ENCODE results near the gene GUCA2B.

GUCA2B gene

GRCh38 chr1:42168391-42168670 lies 15.1 kb downstream of the GUCA2B start:
- no peak for DNase-seq (ENCODE audit: low read depth)

DNA sequence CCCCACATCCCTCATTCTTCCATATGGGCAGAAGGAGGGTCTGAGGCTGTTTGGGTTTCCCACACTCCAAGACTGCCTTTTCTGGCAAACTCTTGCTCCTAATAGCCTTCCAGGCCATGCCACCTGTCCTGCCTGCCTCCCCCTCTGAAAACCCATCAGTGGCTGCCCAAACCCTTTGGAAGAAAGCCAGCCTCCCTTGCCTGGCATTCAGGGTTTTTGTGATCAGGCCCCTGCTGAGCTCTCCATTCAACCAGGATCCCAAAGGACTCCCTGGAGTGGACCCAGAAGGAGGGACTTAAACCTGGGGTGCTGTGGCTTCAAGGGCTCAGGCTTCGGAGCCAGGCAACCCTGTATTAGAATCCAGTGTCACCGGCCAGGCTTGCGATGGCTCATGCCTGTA lies 15.6 kb downstream of the GUCA2B start:
- no peak for DNase-seq (ENCODE audit: low read depth)

GRCh38 chr1:42170779-42171621 lies 17.8 kb downstream of the GUCA2B start:
- no peak for DNase-seq (ENCODE audit: low read depth)

- no peak for DNase-seq (ENCODE audit: low read depth)
These were observed 18.6 kb downstream of the GUCA2B start for GRCh38 chr1:42171679-42172266.

GRCh38 chr1:42172381-42173133 lies 19.3 kb downstream of the GUCA2B start:
- DNase-seq (ENCODE audit: low read depth) = no peak

GRCh38 chr1:42173155-42173933 lies 20.1 kb downstream of the GUCA2B start:
- no peak for DNase-seq (ENCODE audit: low read depth)

GRCh38 chr1:42173961-42174735 lies 20.9 kb downstream of the GUCA2B start:
- no peak for DNase-seq (ENCODE audit: low read depth)

GRCh38 chr1:42175314-42176054 lies 22.3 kb downstream of the GUCA2B start:
- no peak for DNase-seq (ENCODE audit: low read depth)

DNA sequence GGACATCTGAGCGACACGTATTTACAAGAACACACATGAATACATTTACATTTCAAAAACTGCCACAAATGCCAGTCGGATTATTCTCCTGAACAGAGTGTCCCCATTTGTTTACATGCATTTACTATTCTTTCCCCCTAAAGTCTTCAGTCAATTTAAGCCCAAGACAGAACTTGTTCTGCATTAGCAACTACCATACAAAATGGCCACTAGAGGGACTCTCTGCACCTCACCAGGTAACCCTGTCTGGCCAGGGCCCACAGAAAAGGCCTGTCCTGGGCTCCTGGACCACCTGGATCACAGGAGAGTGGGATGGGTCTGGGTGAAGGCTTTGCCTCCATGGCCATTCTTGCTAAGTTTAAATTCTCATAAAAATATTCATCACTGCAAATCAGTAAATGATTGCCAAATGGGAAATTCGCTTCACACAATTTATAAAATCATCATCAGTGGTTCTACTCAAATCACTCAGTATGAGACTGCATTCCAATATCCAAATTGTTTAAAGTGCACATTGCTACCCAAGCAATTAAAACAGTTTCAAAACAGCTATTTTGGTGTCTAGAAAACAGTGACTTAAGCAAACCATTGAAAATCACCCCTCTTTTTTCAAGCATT lies 23.8 kb downstream of the GUCA2B start:
- no peak for DNase-seq (ENCODE audit: low read depth)

- DNase-seq (ENCODE audit: low read depth) = no peak
These were observed 24.4 kb downstream of the GUCA2B start for GRCh38 chr1:42177541-42177981.

GRCh38 chr1:42178249-42178648 lies 25.0 kb downstream of the GUCA2B start:
- no peak for DNase-seq (ENCODE audit: low read depth)

- DNase-seq (ENCODE audit: low read depth) = no peak
These were observed 26.1 kb downstream of the GUCA2B start for GRCh38 chr1:42179275-42179674.

GRCh38 chr1:42179900-42180329 lies 26.7 kb downstream of the GUCA2B start:
- no peak for DNase-seq (ENCODE audit: low read depth)

GRCh38 chr1:42181687-42182086 lies 28.5 kb downstream of the GUCA2B start:
- no peak for DNase-seq (ENCODE audit: low read depth)

DNA sequence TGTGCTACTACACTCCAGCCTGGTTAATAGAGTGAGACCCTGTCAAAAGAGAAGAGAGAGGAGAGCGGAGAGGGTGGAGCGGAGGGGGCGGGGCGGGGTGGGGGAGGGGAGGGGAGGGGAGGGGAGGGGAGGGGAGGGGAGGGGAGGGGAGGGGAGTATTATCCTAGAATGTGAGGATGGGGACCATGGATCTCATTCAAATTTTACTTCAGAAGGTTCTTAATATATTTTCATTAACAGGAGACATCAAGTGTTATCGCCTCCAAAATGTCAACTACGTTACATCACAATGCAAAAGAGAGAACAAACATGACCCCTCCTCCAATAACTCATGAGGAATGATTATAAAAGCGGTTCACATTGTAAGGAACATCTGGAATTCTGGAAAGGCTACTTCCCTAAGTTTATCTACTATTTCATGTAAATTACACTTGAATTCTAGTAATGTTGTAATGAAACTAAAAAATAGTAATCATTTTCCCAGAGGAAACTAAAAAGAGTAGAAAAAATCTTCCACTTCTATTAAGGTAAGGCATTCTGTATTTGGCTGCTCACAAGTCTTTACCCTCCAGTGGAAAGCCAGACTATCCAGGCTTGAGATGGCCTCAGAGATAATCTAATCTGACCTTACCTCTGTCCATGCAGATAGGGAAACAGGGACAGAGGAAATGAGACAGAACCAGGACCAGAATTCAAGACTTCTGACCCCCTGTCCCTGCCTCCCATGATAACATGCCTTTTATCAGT lies 30.2 kb downstream of the GUCA2B start:
- no peak for DNase-seq (ENCODE audit: low read depth)

- DNase-seq (ENCODE audit: low read depth) = no peak
These were observed 30.7 kb downstream of the GUCA2B start for GRCh38 chr1:42183957-42184268.

DNA sequence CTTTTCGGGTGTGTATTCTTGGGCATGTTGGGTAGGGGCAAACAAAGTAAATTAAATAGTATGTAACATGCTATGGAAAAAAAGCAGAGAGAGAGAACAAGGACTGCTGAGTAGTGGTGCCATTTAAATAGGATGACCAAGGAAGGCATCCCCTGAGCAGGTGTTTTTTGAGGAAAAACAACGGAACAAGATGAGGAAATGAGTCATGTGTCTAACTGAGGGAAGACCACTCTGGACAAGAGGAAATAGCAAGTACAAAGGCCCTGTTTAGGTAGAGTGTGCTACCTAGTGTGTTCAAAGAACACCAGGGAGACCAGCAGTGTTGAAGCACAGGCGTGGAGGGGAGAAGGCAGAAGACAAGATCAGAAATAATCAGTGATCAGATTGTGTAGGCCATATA lies 31.4 kb downstream of the GUCA2B start:
- DNase-seq (ENCODE audit: low read depth) = no peak

DNA sequence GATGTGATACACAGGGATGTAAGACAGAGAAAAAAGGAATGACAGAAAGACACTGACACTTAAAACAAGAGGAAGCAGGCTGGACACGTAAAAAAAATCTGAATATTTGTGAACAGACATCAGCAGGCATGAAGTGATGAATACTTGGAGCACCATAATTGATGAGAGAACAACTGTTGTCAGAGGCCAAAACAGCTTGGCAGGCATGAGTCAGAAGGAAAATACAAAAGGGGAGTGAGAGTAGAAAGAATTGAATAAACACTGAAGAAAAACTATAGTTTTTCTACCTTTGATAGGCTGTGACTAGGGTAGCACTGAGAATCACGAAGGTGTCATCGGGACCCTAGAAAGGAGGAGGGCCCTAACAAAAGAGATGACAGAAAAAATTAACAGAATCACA lies 32.9 kb downstream of the GUCA2B start:
- DNase-seq (ENCODE audit: low read depth) = no peak

DNA sequence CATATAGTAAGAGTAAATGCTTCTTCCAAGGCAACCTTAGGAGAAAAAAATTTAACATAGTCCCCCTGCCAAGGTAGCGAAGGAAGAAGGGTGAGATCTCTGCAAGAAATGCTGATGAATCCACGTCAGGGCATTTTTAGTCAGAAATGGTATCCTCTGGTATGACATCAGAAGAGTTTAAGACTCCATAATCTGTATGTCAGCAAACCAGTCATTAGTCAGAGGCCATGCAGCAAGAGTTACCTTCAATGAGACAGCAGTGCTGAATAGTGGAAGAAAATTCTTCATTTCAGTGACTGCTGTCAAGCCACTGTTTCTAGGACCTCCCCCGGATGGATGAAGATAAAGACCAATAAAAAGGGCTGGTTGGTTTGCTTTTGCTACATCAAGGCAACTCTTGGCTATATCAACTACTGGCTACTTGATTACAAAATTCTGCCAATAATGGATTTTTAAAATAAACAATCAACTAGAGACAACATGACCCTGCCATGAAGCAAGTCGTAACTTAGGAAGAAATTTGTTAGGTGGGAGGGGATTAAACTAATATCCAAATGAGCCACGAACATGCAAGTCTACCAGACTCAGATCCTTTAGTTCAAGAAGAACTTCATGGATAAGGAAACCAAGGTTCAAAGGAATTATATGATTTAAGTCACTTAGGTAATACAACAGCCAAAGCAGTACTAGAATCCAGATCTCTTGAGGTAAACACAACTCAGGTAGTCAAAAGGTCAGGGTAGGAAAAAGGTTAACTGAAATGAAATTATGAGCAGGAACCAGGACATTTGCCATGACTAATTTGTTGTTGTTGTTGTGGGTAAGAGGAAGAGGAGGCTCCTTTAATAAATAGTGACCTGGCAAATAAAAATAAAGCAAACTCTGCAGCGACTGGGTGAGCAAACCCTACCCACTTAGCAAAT lies 37.0 kb downstream of the GUCA2B start:
- DNase-seq (ENCODE audit: low read depth) = no peak
